SK-N-SH (cell line): Measurements from ENCODE around the gene WNT16. TPM values are rescaled to one million over a fixed set of nuclear protein-coding genes. Genes with fewer than 3 reads are reported as not detected.

ENCODE experiments used
- CTCF ChIA-PET: fragments of 300-600, 350-600 bp; formaldehyde crosslinking; extraction: SDS; loops from one replicate; lab custom pipeline; 2021; lab: Yijun Ruan, JAX
- POLR2A ChIA-PET: fragments of 350-600 bp; sonication (Branson Sonifier 250); formaldehyde crosslinking; extraction: SDS; loops from one replicate; lab custom pipeline; 2020; ENCODE audit warnings: antibody characterized with exemption, inconsistent platforms; lab: Yijun Ruan, JAX
- DNase-seq: peaks from one replicate; pipeline ENCODE4 v3.0.0; 2012
- H2AFZ ChIP-seq: fragments of 200-600 bp; sonication (generic); 2 replicates; pipeline ENCODE4 v1.8.1; 2016; ENCODE audit warnings: antibody characterized with exemption, mild to moderate bottlenecking, low read depth
- H3F3A ChIP-seq: fragments of 200-600 bp; sonication (generic); replicated peaks from 2 replicates; pipeline ENCODE3; 2016; ENCODE audit warnings: antibody characterized with exemption, mild to moderate bottlenecking; ENCODE audit not compliant: insufficient read depth
- H3K27ac ChIP-seq, 2 experiments: fragments of 200-500 bp in 1 of 2; fragments of 200-600 bp in 1 of 2; sonication (Bioruptor generic) in 1 of 2; sonication (generic), shearing (Covaris generic) in 1 of 2; 2 replicates each; pipeline versions ENCODE4 v1.5.1 to v1.6.1; 2014 to 2016; ENCODE audit warnings: low read depth in 2 of 2, inconsistent platforms in 1 of 2, low read length in 1 of 2, mild to moderate bottlenecking in 1 of 2, mixed read lengths in 1 of 2
- H3K27me3 ChIP-seq: fragments of 200-600 bp; sonication (generic), shearing (Covaris generic); 2 replicates; pipeline ENCODE4 v1.6.1; 2016; ENCODE audit warnings: mixed run types; ENCODE audit not compliant: insufficient read depth
- H3K36me3 ChIP-seq, 2 experiments: fragments of 200-500 bp in 1 of 2; fragments of 200-600 bp in 1 of 2; sonication (Bioruptor generic) in 1 of 2; sonication (generic) in 1 of 2; replicated peaks in 1 of 2; 2 replicates each; pipeline versions ENCODE3 to v1.5.1; 2014 to 2016; ENCODE audit warnings: low read length in 1 of 2, mild to moderate bottlenecking in 1 of 2; ENCODE audit not compliant: insufficient read depth in 2 of 2, control insufficient read depth in 1 of 2
- H3K4me1 ChIP-seq, 2 experiments: fragments of 200-500 bp in 1 of 2; fragments of 200-600 bp in 1 of 2; sonication (Bioruptor generic) in 1 of 2; sonication (generic), shearing (Covaris generic) in 1 of 2; 2 replicates each; pipeline versions ENCODE4 v1.5.1 to v1.6.1; 2014 to 2016; ENCODE audit warnings: low read depth in 1 of 2, low read length in 1 of 2, mixed run types in 1 of 2; ENCODE audit not compliant: insufficient read depth in 2 of 2, control insufficient read depth in 1 of 2
- H3K4me2 ChIP-seq: fragments of 200-600 bp; sonication (generic), shearing (Covaris generic); 2 replicates; pipeline ENCODE4 v1.6.1; 2017; ENCODE audit warnings: mixed run types
- H3K4me3 ChIP-seq, 2 experiments: fragments of 200-500 bp in 1 of 2; fragments of 200-600 bp in 1 of 2; sonication (Bioruptor generic) in 1 of 2; sonication (generic), shearing (Covaris generic) in 1 of 2; 2 replicates each; pipeline versions ENCODE4 v1.5.1 to v1.8.1; 2014 to 2016; ENCODE audit warnings: low read depth in 2 of 2, inconsistent platforms in 1 of 2, low read length in 1 of 2, mild to moderate bottlenecking in 1 of 2, mixed read lengths in 1 of 2, moderate library complexity in 1 of 2
- H3K79me2 ChIP-seq: fragments of 200-600 bp; sonication (generic); 2 replicates; pipeline ENCODE4 v1.8.1; 2017; ENCODE audit warnings: mild to moderate bottlenecking; ENCODE audit not compliant: insufficient read depth
- H3K9ac ChIP-seq: fragments of 200-600 bp; sonication (generic); 2 replicates; pipeline ENCODE4 v1.6.1; 2017; ENCODE audit warnings: mixed run types
- H3K9me2 ChIP-seq: fragments of 200-600 bp; sonication (generic); 2 replicates; pipeline ENCODE4 v1.6.1; 2017; ENCODE audit warnings: mixed run types
- H3K9me3 ChIP-seq: fragments of 200-600 bp; sonication (generic); 2 replicates; pipeline ENCODE4 v1.6.1; 2017; ENCODE audit warnings: mixed run types, mild to moderate bottlenecking, moderate library complexity
- H4K20me1 ChIP-seq: fragments of 200-600 bp; sonication (generic); 2 replicates; pipeline ENCODE4 v1.6.1; 2017; ENCODE audit warnings: mild to moderate bottlenecking, mixed run types; ENCODE audit not compliant: insufficient read depth
- ELF1 ChIP-seq: IDR thresholded peaks from 2 replicates; pipeline ENCODE4 v1.4.0; 2012
- FOSL2 ChIP-seq: IDR thresholded peaks from 2 replicates; pipeline ENCODE4 v1.4.0; 2012; ENCODE audit warnings: low read depth, mild to moderate bottlenecking, moderate library complexity, borderline replicate concordance
- FOXM1 ChIP-seq: IDR thresholded peaks from 2 replicates; pipeline ENCODE4 v1.4.0; 2012; ENCODE audit warnings: low read depth, mild to moderate bottlenecking
- GABPA ChIP-seq: IDR thresholded peaks from 2 replicates; pipeline ENCODE4 v1.4.0; 2012; ENCODE audit warnings: low read depth, mild to moderate bottlenecking
- POLR2AphosphoS5 ChIP-seq: IDR thresholded peaks from 2 replicates; pipeline ENCODE4 v1.6.1; 2012; ENCODE audit warnings: low read depth, low read length
- RAD21 ChIP-seq: IDR thresholded peaks from 2 replicates; pipeline ENCODE4 v1.6.1; 2012; ENCODE audit warnings: mild to moderate bottlenecking, low read length
- RFX5 ChIP-seq: IDR thresholded peaks from 2 replicates; pipeline ENCODE4 v1.6.1; 2012; ENCODE audit warnings: mild to moderate bottlenecking, improper control_type of control experiment, low read length
- SMC3 ChIP-seq: IDR thresholded peaks from 2 replicates; pipeline ENCODE4 v1.6.1; 2012; ENCODE audit warnings: low read depth, low read length, improper control_type of control experiment
- TAF1 ChIP-seq: IDR thresholded peaks from 2 replicates; pipeline ENCODE4 v1.6.1; 2012; ENCODE audit warnings: low read depth, mild to moderate bottlenecking, low read length, moderate library complexity, borderline replicate concordance
- TCF12 ChIP-seq: IDR thresholded peaks from 2 replicates; pipeline ENCODE4 v1.4.0; 2012
- TEAD4 ChIP-seq: IDR thresholded peaks from 2 replicates; pipeline ENCODE4 v1.4.0; 2012; ENCODE audit warnings: mild to moderate bottlenecking, borderline replicate concordance; ENCODE audit not compliant: insufficient read depth
- YY1 ChIP-seq: IDR thresholded peaks from 2 replicates; pipeline ENCODE4 v1.4.0; 2012; ENCODE audit warnings: low read depth, mild to moderate bottlenecking
- WGBS: methylation state at CpG from one replicate; pipeline ENCODE4 v1.1.6; 2017; ENCODE audit warnings: low lambda C conversion rate; 5-methylcytosine and 5-hydroxymethylcytosine counted together
- polyA plus RNA-seq, 3 experiments: library from polyadenylated mRNA; depleted of rRNA; stranded (reverse); fragments of >200 nt; gene quantifications; 2 replicates each; pipeline ENCODE4 v1.2.3, GENCODE V29; 2012
- TF ChIP-seq, protein P1 (sequence below): IDR thresholded peaks from 2 replicates; pipeline ENCODE4 v1.4.0; 2012; ENCODE audit warnings: low read depth, borderline replicate concordance
- TF ChIP-seq, protein P2 (sequence below): fragments of 200-600 bp; sonication (generic); IDR thresholded peaks from 2 replicates; pipeline ENCODE4 v1.6.1; 2017; ENCODE audit warnings: antibody characterized with exemption, mild to moderate bottlenecking, moderate library complexity
- TF ChIP-seq, protein P3 (sequence below): IDR thresholded peaks from 2 replicates; pipeline ENCODE4 v1.6.1; 2012; ENCODE audit warnings: mild to moderate bottlenecking, low read depth, low read length, moderate library complexity

Gene WNT16
- polyA plus RNA-seq, 1 of the 3 experiments (the other 2 are of a cell fraction), result 0.05 TPM

DNA sequence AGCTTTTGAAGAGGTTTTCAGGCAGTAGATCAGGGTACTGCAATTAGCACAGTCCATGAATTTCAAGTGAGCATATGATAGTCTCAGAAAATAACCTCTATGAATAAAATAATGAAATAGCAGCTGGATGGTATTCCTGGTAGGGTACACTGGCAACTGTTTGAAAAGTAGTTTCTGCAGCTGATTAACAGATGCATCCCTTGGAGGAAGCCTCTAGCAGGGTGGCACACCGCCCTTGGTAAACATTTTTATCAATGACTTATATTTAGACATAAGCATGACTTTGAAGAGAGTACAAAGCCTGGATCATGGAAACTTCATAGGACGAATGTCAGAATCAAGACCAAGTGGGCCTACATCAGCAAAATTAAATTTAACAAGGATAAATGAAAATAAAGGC lies 26.8 kb downstream of the WNT16 start:
- H3K4me1 ChIP-seq, result no peaks in the 10 kb centered on the region; a peak in 1 of 4 replicates
- ChIA-PET POLR2A (no interaction called here), CTCF (interaction anchor here (1.1 to 6.9 kb wide), 4 partner anchors 10 to 192 kb away, joined by 3 to 64 read pairs (median 20); partner anchors contain the start of gene FAM3C)
- H3K27me3 ChIP-seq, result no peaks in the 10 kb centered on the region
- no peaks in the 10 kb centered on the region for H3K79me2 ChIP-seq
- no peaks in the 10 kb centered on the region for H3K9me3 ChIP-seq
- no peak overlapping the region for H3K9ac ChIP-seq
- H3K9me2 ChIP-seq, result no peaks in the 10 kb centered on the region
- no peak overlapping the region for H3K27ac ChIP-seq
- H3K4me3 ChIP-seq, result no peak overlapping the region
- H3F3A ChIP-seq, result peaks cover 4% of the 10 kb centered on the region
- H3K4me2 ChIP-seq, result no peak overlapping the region
- 92% methylated on average over 2 of the region's 2 CpGs for WGBS
- H2AFZ ChIP-seq, result no peak overlapping the region
- no peak for DNase-seq
- peaks cover 97 to 100% of the 10 kb centered on the region in 2 experiments for H3K36me3 ChIP-seq
- TF ChIP-seq FOSL2 (no peak), SMC3 (no peak), POLR2AphosphoS5 (no peak), YY1 (no peak), RAD21 (no peak), TEAD4 (no peak), GABPA (no peak), ELF1 (no peak), RFX5 (no peak), TCF12 (no peak), TAF1 (no peak), FOXM1 (no peak)
- TF ChIP-seq, protein P1, sequence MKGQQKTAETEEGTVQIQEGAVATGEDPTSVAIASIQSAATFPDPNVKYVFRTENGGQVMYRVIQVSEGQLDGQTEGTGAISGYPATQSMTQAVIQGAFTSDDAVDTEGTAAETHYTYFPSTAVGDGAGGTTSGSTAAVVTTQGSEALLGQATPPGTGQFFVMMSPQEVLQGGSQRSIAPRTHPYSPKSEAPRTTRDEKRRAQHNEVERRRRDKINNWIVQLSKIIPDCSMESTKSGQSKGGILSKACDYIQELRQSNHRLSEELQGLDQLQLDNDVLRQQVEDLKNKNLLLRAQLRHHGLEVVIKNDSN, result no peak
- TF ChIP-seq, protein P2, sequence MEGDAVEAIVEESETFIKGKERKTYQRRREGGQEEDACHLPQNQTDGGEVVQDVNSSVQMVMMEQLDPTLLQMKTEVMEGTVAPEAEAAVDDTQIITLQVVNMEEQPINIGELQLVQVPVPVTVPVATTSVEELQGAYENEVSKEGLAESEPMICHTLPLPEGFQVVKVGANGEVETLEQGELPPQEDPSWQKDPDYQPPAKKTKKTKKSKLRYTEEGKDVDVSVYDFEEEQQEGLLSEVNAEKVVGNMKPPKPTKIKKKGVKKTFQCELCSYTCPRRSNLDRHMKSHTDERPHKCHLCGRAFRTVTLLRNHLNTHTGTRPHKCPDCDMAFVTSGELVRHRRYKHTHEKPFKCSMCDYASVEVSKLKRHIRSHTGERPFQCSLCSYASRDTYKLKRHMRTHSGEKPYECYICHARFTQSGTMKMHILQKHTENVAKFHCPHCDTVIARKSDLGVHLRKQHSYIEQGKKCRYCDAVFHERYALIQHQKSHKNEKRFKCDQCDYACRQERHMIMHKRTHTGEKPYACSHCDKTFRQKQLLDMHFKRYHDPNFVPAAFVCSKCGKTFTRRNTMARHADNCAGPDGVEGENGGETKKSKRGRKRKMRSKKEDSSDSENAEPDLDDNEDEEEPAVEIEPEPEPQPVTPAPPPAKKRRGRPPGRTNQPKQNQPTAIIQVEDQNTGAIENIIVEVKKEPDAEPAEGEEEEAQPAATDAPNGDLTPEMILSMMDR, result no peak
- TF ChIP-seq, protein P3, sequence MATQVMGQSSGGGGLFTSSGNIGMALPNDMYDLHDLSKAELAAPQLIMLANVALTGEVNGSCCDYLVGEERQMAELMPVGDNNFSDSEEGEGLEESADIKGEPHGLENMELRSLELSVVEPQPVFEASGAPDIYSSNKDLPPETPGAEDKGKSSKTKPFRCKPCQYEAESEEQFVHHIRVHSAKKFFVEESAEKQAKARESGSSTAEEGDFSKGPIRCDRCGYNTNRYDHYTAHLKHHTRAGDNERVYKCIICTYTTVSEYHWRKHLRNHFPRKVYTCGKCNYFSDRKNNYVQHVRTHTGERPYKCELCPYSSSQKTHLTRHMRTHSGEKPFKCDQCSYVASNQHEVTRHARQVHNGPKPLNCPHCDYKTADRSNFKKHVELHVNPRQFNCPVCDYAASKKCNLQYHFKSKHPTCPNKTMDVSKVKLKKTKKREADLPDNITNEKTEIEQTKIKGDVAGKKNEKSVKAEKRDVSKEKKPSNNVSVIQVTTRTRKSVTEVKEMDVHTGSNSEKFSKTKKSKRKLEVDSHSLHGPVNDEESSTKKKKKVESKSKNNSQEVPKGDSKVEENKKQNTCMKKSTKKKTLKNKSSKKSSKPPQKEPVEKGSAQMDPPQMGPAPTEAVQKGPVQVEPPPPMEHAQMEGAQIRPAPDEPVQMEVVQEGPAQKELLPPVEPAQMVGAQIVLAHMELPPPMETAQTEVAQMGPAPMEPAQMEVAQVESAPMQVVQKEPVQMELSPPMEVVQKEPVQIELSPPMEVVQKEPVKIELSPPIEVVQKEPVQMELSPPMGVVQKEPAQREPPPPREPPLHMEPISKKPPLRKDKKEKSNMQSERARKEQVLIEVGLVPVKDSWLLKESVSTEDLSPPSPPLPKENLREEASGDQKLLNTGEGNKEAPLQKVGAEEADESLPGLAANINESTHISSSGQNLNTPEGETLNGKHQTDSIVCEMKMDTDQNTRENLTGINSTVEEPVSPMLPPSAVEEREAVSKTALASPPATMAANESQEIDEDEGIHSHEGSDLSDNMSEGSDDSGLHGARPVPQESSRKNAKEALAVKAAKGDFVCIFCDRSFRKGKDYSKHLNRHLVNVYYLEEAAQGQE, result no peak
- H4K20me1 ChIP-seq, result no peaks in the 10 kb centered on the region
